ENCODE data around the gene TSEN2. TPM values are rescaled to one million over a fixed set of nuclear protein-coding genes. Genes with fewer than 3 reads are reported as not detected.

The TSEN2 gene
- total RNA-seq, 1 experiment from 2014 or later, result 32.3 TPM

DNA sequence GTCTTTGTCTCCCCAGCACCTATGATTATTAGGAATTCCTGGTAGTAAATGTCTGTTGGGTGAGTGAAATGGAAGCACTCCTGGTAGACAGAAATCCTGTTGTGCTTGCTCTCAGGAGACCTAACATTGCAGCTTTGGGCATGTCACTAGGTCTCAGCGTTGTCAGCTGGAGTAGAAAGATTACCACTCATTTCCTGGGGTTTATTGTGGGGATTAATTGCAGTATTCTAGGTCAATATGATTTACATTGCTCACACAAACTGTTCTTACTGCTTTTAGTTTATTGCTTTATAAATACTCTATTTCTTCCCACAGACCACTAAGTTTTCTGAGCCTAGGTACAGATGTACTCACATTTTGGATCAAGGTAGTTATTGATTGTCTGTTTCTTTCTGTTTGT, 5.1 kb downstream of the TSEN2 start:
- Mint-ChIP-seq H3K9me3 (ENCODE audit: unreplicated experiment) (no peaks in the 10 kb centered on the region), H3K27me3 (ENCODE audit: insufficient read depth, unreplicated experiment) (no peaks in the 10 kb centered on the region), H3K36me3 (ENCODE audit: insufficient read depth, unreplicated experiment) (peaks cover 60% of the 10 kb centered on the region), H3K4me1 (ENCODE audit: insufficient read depth, unreplicated experiment) (peaks cover 7% of the 10 kb centered on the region), H3K4me3 (ENCODE audit: unreplicated experiment) (no peak overlapping the region), H3K27ac (ENCODE audit: low read depth, unreplicated experiment) (no peak overlapping the region)
- ChIA-PET POLR2A (no interaction called here), CTCF (interaction anchor here (1.2 kb wide), 1 partner anchor 354 kb away, joined by 4 read pairs; no protein-coding TSS in a partner anchor)
- TF ChIP-seq, protein P1, sequence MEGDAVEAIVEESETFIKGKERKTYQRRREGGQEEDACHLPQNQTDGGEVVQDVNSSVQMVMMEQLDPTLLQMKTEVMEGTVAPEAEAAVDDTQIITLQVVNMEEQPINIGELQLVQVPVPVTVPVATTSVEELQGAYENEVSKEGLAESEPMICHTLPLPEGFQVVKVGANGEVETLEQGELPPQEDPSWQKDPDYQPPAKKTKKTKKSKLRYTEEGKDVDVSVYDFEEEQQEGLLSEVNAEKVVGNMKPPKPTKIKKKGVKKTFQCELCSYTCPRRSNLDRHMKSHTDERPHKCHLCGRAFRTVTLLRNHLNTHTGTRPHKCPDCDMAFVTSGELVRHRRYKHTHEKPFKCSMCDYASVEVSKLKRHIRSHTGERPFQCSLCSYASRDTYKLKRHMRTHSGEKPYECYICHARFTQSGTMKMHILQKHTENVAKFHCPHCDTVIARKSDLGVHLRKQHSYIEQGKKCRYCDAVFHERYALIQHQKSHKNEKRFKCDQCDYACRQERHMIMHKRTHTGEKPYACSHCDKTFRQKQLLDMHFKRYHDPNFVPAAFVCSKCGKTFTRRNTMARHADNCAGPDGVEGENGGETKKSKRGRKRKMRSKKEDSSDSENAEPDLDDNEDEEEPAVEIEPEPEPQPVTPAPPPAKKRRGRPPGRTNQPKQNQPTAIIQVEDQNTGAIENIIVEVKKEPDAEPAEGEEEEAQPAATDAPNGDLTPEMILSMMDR (IDR thresholded peaks at IDR 0.05; ENCODE audit: unreplicated experiment), result no peak
- DNase-seq (ENCODE audit: unreplicated experiment), result no peak
- BruUV-seq (replicated peaks), result no TSS peak
- intact Hi-C loops (cut with micrococcal nuclease), result no loop called here

DNA sequence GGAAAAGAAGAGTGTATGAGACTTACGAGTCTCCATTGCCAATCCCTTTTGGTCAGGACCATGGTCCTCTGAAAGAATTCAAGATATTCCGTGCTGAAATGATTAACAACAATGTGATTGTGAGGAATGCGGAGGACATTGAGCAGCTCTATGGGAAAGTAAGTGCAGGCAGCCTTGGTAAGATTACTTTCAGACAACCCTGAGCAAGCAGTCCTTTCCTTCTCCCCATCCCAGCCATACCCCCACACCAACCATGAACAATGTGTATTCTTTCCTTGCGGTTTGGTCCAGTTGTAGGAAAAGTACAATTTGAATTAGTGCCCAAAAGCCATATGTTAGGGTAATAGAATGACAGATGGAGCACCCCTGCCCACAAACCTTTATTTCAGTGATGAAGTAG, 5.6 kb downstream of the TSEN2 start:
- POLR2A ChIA-PET, result interaction anchor here (0.6 kb wide), 1 partner anchor 55 kb away, joined by 3 read pairs; no protein-coding TSS in a partner anchor
- Mint-ChIP-seq H3K9me3 (ENCODE audit: unreplicated experiment) (no peaks in the 10 kb centered on the region), H3K36me3 (ENCODE audit: insufficient read depth, unreplicated experiment) (peaks cover 61% of the 10 kb centered on the region), H3K4me3 (ENCODE audit: unreplicated experiment) (no peak overlapping the region), H3K27me3 (ENCODE audit: insufficient read depth, unreplicated experiment) (no peaks in the 10 kb centered on the region), H3K27ac (ENCODE audit: low read depth, unreplicated experiment) (no peak overlapping the region), H3K4me1 (ENCODE audit: insufficient read depth, unreplicated experiment) (peaks cover 7% of the 10 kb centered on the region)
- no peak for DNase-seq (ENCODE audit: unreplicated experiment)
- no TSS peak for BruUV-seq (replicated peaks)
- CTCF ChIA-PET, result interaction anchor here (0.6 to 1.2 kb wide), 2 partner anchors 351 to 354 kb away, joined by 3 to 4 read pairs; no protein-coding TSS in a partner anchor
- intact Hi-C loops (cut with micrococcal nuclease), result no loop called here
- TF ChIP-seq, protein P1 (IDR thresholded peaks at IDR 0.05; ENCODE audit: unreplicated experiment), result no peak

DNA sequence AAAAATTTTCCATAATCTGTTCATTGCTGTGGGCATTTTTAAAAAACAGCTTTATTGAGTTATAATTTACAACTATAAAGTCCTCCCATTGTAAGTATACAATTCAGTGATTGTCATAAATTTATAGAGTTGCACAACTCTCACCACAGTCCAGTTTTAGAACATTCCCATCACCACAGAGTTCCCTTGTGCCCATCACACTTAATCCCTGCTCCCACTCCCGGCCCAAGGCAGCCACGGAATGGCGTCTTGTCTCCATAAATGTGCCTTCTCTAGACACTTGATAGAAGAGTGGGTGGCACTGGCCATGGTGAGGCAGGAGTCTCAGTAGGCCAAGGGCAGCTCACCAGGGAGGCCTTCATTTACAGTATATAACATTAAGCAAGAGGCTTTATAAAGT, 6.3 kb downstream of the TSEN2 start:
- no peaks in the 10 kb centered on the region for H3K27me3 Mint-ChIP-seq (ENCODE audit: insufficient read depth, unreplicated experiment)
- TF ChIP-seq, protein P1 (IDR thresholded peaks at IDR 0.05; ENCODE audit: unreplicated experiment), result no peak
- CTCF ChIA-PET, result interaction anchor here (0.6 kb wide), 1 partner anchor 352 kb away, joined by 3 read pairs; no protein-coding TSS in a partner anchor

DNA sequence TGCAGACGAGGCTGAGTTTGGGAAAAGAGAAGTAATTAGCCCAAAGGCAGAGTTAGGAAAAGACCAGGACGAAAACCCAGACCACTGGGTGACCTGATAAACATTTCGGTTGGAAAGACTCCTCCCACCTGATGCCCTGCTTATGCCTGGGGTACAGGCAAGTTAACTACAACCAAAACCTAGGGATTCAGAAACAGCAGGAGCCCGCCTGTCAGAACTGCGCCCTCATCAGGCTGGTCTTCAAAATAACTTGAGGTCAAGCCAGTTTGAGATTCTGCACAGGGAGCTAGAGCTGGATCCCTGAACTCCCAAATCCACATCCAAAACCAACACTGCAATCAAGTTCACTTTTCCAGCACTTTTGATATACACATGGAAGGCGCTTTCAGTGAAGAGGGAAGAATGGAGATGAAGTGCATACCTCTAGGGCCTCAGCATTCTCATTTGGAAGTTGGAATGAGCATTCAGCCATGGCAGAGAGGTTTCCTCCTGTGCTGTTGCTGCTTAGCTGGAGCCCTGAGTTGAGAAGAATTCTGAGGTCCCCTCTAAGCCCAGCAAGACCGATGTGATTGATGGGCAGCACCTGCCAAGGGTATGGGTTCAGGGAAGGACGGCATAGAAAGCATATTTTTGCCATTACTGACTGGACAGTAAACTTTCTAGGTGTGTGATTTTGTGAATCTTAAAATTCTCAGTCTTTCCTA, 11.6 kb downstream of the TSEN2 start:
- Mint-ChIP-seq H3K9me3 (ENCODE audit: unreplicated experiment) (no peaks in the 10 kb centered on the region), H3K27ac (ENCODE audit: low read depth, unreplicated experiment) (no peak overlapping the region), H3K27me3 (ENCODE audit: insufficient read depth, unreplicated experiment) (no peaks in the 10 kb centered on the region), H3K36me3 (ENCODE audit: insufficient read depth, unreplicated experiment) (peaks cover 54% of the 10 kb centered on the region), H3K4me1 (ENCODE audit: insufficient read depth, unreplicated experiment) (peaks cover 2% of the 10 kb centered on the region), H3K4me3 (ENCODE audit: unreplicated experiment) (no peak overlapping the region)
- no peak for DNase-seq (ENCODE audit: unreplicated experiment)
- ChIA-PET POLR2A (interaction anchor here (1.6 to 3.4 kb wide), 3 partner anchors 12 to 49 kb away, joined by 4 to 21 read pairs (median 5); partner anchors contain the start of genes MKRN2OS and TSEN2), CTCF (interaction anchor here (0.9 to 1.3 kb wide), 2 partner anchors 11 kb away, joined by 3 to 4 read pairs; no protein-coding TSS in a partner anchor)
- no TSS peak for BruUV-seq (replicated peaks)
- TF ChIP-seq, protein P1 (IDR thresholded peaks at IDR 0.05; ENCODE audit: unreplicated experiment), result no peak
- intact Hi-C loops (cut with micrococcal nuclease), result no loop called here

More for the DNA sequence above, 6.3 kb downstream of the TSEN2 start:
- intact Hi-C loops (cut with micrococcal nuclease), result no loop called here
- BruUV-seq (replicated peaks), result no TSS peak
- Mint-ChIP-seq H3K9me3 (ENCODE audit: unreplicated experiment) (no peaks in the 10 kb centered on the region), H3K4me1 (ENCODE audit: insufficient read depth, unreplicated experiment) (peaks cover 7% of the 10 kb centered on the region), H3K36me3 (ENCODE audit: insufficient read depth, unreplicated experiment) (peaks cover 67% of the 10 kb centered on the region), H3K4me3 (ENCODE audit: unreplicated experiment) (no peak overlapping the region), H3K27ac (ENCODE audit: low read depth, unreplicated experiment) (peak overlapping the region; percentile 61)
- POLR2A ChIA-PET, result no interaction called here
- DNase-seq (ENCODE audit: unreplicated experiment), result no peak

Measured in MCF 10A (cell line).